Measurements from ENCODE around the gene TCF7L2.

DNA sequence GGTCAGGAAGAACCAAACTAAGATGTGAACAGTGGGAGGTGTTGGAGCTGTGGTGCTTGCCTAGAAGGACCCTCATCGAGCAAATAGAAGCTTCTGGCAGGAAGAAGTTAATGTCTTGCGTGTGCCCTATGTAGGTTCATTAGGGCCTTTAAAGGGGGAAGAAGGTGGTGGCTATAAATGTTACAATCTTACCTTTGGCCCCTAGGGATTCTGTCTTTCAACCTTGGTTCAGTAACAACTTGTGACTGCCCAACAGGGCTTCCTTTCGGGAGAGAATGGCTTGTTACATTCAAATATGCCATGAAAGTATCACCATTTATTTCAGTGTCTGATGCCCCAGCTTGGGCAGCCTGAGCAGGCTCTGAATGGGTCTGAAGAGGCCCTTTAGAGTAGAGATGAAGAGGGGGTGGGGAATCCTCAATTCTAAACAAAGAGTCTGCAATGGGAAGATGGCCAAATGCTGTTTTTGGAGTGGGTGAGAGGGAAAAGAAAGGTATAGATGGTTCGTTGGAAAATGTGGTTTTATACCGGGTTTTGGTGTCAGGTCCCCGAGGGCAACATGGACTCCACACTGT is 108.0 kb downstream of the TCF7L2 start:
- TF ChIP-seq POLR2AphosphoS5 (IDR thresholded peaks at IDR 0.05; ENCODE audit: low read depth): no peak
- no peak for TF ChIP-seq REST (IDR thresholded peaks at IDR 0.05; ENCODE audit: insufficient replicate concordance, low read depth)
- no peak for TF ChIP-seq CTCF (IDR thresholded peaks at IDR 0.05; ENCODE audit: insufficient read depth, low read length)
